Measurements from ENCODE around the gene F11R.
A peak's percentile ranks its signal among the peaks of the same experiment; 100 is the strongest.
"Not testable (repeated sequence)": the region's sequence is repeated elsewhere in the genome, so short reads cannot be mapped to it uniquely, and the experiment has no call there.

Gene F11R

DNA sequence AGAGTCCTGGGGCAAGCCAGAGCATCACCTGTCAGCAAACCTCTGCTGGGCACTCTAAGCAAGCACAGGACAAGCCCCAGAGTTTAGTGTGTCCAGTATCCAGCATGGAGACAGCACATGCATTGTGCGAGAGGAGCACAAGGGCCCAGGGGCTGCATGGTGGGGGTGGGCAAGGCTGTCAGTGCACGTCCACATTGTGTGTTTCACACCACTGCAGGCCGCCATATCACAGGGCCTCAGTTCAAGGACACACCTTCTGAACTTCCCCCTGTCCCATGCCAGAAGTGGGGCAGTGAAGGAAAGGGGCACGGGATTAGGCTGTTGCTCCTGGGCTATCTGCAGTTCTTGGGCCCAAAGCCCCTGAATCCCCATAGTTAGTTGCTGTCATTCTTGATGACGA is 18.6 kb upstream of the F11R start:
- no peak for DNase-seq

DNA sequence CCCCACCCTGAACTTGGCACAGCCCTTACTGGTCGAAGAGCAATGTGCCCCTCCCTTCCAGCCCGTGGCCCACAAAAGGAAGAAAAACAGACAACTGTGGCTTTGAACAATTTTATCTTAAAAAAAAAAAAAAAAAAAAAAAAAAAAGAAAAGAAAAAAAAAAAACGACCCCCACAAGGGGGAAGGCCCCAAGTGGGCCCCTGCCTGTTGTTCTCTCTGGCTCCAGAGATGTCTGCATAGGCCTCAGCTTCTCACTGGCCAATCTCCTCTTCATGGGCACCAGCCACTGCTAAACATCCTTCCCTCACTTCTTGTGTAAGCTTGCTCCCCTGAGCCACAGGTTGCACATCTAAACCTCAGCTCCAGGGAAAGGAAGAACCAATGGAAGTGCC is 18.2 kb upstream of the F11R start:
- no peak for DNase-seq

GRCh38 chr1:161038523-161039153 is 17.7 kb upstream of the F11R start, which contains the start of gene TSTD1:
Gene TSTD1, minus strand, starts transcription at chr1:161038964. Its CDS starts 75 bp downstream, at chr1:161038889.
- DNase-seq: peak; percentile 87

DNA sequence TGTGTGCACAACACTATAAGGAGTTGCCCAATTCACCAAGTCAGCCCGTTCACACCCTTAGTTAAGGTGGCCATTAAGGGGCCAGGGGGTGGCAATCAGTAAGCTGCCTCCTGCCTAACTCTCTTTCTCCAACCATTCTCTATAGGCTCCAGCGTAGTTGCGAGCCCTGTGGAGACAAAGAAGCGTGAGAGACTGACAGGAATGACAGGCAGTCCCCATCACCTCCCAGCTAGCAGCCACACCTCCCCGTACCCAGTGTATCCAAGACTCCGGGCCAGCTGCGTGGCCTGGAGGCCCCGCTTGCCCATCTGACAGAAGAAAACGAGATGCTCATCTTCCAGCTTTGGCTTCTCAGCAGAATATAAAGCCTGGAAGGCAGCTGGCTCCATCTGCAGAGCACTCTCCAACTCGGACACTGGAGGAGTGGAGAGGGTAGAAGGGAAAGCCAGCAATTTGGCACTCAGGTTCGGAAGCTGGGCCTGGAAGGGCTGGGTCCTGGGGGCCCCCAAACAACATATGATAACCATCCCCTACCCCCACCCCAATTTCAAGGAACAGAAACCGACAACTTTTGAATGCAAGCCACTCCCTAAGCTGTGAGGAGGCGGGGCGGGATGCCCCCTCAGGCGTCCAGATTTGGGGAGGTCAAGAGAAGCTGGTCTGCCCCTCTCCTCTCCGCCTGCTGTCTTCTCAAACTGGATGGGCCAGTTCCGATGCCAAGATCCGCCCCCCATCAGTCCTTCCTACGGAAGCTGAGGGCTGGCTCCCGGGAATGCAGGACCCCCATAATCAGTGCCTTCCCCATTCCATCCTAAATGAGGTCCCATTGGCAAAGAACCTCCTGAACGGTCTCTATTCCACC is 16.9 kb upstream of the F11R start:
- DNase-seq: no peak

DNA sequence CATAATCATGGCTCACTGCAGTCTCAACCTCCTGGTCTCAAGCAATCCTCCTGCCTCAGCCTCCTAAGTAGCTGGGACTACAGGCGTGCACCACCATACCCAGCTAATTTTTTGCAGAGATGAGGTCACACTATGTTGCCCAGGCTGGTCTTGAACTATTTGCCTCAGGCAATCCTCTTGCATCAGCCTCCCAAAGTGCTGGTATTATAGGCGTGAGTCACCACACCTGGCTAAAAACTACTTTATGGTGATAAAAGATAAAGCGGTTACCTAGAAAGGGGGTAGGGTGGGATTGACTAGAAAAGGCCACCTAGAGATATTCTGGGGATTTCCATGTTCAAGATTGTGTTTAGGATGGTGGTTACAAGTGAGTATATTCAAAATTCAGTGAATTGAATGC is 12.8 kb upstream of the F11R start:
- no peak for DNase-seq

DNA sequence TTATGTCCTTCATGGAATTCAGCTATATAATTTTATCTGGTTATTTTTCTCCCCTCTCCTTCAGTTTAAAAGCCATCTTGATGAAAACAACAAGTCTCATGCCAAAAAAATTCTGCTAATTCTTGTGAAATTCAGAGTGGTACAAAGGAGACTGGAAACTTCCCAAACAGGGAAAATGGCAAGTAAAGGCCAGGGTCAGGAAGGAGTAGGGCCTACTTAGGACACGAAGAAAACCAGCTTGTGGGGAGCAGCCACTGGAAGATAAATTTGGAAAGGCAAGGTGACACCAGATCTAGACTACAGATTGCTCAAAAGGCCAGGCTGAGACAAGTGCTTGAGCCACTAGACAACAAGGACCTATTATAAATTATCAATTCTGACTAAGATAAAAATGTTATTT is 11.5 kb upstream of the F11R start:
- DNase-seq: no peak

DNA sequence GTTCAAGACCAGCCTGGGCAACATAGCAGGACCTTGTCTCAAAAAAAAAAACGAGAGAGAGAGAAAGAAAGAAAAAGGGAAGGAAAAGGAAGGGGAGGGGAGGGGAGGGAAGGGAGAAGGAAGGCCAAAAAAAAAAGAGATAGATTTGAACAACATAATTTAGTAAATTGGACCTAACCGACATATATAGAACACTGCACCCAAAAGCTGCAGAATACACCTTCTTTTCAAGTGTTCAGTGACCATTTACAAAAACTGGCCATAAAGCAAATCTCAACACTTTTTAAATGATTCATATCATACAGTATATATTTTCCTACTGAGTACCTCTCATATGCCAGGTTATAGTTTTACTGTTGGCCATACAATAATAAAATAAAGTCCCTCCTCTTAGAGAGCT is 10.9 kb upstream of the F11R start:
- no peak for DNase-seq

DNA sequence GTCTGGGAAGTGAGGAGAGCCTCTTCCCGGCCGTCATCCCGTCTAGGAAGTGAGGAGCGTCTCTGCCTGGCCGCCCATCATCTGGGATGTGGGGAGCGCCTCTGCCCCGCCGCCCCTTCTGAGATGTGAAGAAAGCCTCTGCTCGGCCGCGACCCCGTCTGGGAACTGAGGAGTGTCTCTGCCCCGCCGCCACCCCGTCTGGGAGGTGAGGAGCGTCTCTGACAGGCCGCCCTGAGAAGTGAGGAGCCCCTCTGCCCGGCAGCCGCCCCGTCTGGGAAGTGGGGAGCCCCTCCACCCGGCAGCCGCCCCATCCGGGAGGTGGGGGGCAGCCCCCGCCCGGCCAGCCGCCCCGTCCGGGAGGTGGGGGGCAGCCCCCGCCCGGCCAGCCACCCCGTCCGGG is 8.5 kb upstream of the F11R start:
- not testable (repeated sequence) for DNase-seq

GRCh38 chr1:161026954-161027353 is 6.0 kb upstream of the F11R start:
- DNase-seq: not testable (repeated sequence)

DNA sequence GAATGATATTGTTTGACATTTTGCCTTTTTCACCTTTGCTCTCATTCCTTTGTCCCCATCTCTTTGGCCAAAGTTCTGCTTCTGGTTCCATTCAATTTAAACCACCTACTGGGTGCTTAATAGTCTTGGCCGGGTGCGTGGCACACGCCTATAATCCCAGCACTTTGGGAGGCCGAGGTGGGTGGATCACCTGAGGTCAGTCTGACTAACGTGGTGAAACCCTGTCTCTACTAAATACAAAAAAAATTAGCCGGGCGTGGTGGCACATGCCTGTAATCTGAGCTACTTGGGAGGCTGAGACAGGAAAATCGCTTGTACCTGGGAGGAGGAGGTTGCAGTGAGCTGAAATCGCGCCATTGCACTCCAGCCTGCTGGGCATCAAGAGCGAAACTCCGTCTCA is 1.5 kb upstream of the F11R start:
- not testable (repeated sequence) for DNase-seq

DNA sequence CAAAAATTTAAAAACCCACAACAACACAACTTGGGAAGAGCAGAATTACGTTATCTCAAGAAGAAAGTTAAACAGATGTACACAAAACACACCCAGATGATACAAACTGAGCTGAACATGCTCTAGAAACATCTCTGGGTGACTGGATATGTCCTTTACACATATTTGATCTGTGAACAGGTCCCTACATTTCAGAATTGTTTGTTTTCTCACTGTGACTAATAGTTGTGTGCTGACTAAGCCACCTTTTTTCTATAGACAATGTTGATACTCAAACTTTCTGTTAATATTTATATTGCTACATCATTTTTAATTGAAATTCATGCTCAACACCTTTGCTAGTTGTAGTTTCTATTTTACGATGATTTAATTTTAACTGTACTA is 1.0 kb upstream of the F11R start:
- no peak for DNase-seq

GRCh38 chr1:161021165-161021969 is 415 bp upstream of the F11R start:
- peak; percentile 93 for DNase-seq

GRCh38 chr1:161019751-161020495 is 1.0 kb downstream of the F11R start:
- DNase-seq: no peak

GRCh38 chr1:161019111-161019660 is 1.8 kb downstream of the F11R start:
- DNase-seq: not testable (repeated sequence)

DNA sequence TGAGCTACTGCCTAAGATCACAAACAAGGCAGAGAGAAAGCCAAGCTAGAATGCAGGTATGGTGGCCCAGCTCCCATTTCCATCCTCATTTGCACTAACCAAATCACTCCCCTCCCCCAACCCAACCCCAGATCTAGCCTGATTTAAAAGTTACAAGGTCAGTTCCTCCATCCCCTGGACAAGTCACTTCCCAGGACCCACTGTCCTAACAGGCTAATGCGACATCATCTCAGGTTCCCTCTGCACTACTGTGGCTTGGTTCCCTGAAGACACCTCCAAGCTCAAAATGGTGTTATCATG is 2.4 kb downstream of the F11R start:
- DNase-seq: no peak

GRCh38 chr1:161017756-161018630 is 3.0 kb downstream of the F11R start:
- DNase-seq: no peak

DNA sequence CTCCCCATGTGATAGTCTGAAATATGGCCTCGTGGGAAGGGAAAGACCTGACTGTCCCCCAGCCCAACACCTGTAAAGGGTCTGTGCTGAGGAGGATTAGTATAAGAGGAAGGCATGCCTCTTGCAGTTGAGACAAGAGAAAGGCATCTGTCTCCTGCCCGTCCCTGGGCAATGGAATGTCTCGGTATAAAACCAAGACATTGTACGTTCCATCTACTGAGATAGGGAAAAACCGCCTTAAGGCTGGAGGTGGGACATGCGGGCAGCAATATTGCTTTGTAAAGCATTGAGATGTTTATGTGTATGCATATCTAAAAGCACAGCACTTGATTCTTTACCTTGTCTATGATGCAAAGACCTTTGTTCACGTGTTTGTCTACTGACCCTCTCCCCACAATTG is 3.8 kb downstream of the F11R start:
- DNase-seq: not testable (repeated sequence)

DNA sequence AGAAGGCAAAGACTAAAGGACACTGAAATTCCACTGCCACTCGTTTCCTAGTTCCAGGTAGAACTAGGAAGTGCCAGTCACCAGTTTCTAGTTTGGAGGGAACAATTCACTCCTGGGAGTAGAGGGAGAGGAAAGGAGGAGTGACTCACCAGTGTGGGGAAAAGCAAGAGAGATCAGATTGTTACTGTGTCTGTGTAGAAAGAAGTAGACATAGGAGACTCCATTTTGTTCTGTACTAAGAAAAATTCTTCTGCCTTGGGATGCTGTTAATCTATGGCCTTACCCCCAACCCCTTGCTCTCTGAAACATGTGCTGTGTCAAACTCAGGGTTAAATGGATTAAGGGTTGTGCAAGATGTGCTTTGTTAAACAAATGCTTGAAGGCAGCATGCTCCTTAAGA is 4.3 kb downstream of the F11R start:
- not testable (repeated sequence) for DNase-seq

- DNase-seq: peak; percentile 78
Measured at GRCh38 chr1:161013488-161014230, 7.3 kb downstream of the F11R start.

DNA sequence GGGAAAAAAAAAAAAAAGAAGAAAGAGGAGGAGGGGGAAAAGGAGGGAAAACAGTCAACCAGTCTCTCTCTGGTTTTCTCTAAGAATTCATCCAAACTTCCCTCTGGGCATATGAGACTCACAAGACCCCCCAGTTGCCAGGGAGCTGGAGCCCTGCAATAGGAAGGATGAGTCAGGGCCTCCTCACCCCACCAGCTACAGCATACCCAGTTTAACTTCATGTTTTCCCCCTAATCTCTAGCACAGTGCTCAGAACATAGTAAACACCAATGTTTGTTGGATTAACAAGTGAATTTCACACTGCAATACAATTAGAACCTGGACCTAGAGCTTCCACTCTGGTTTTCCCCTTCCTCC is 7.8 kb downstream of the F11R start:
- DNase-seq: peak; percentile 14

GRCh38 chr1:161012420-161012819 is 8.5 kb downstream of the F11R start:
- DNase-seq: no peak

All from CD4-positive, alpha-beta T cell treated with Interferon gamma for 1 hour (primary cell).